H1 (cell line): Measurements from ENCODE around the gene NOC3L. TPM values are rescaled to one million over a fixed set of nuclear protein-coding genes. Genes with fewer than 3 reads are reported as not detected.

Experiments
- ATF3 ChIP-seq: IDR thresholded peaks from 2 replicates; pipeline ENCODE4 v1.6.1; 2011; ENCODE audit warnings: low read depth, mild to moderate bottlenecking, low read length; ENCODE audit not compliant: insufficient read depth
- CHD7 ChIP-seq: fragments of 300-600 bp; sonication (generic); IDR thresholded peaks from 2 replicates; pipeline ENCODE4 v1.7.1; 2012; ENCODE audit warnings: low read length, moderate library complexity, mild to moderate bottlenecking, inconsistent platforms; ENCODE audit not compliant: insufficient replicate concordance
- EGR1 ChIP-seq: IDR thresholded peaks from 2 replicates; pipeline ENCODE4 v1.6.1; 2011; ENCODE audit warnings: low read depth, low read length, borderline replicate concordance
- HDAC6 ChIP-seq: IDR thresholded peaks from one replicate; pipeline ENCODE4 v1.7.1; 2012; ENCODE audit warnings: low read depth, mild to moderate bottlenecking, inconsistent platforms, low read length, moderate library complexity
- RBBP5 ChIP-seq: IDR thresholded peaks from 2 replicates; pipeline ENCODE4 v1.7.1; 2012; ENCODE audit warnings: low read depth, mild to moderate bottlenecking, inconsistent platforms, low read length, moderate library complexity, borderline replicate concordance
- SAP30 ChIP-seq: fragments of 300-600 bp; sonication (generic); IDR thresholded peaks from 2 replicates; pipeline ENCODE4 v1.7.1; 2012; ENCODE audit warnings: low read length, moderate library complexity, mild to moderate bottlenecking, inconsistent platforms; ENCODE audit not compliant: insufficient read depth, insufficient replicate concordance
- SIN3A ChIP-seq, 2 experiments: IDR thresholded peaks in 1 of 2; conservative IDR thresholded peaks in 1 of 2; 2 replicates each; pipeline ENCODE4 v1.6.1; 2011 to 2012; ENCODE audit warnings: low read length in 2 of 2, improper control_type of control experiment in 1 of 2, low read depth in 1 of 2, mild to moderate bottlenecking in 1 of 2
- SIX5 ChIP-seq: IDR thresholded peaks from 2 replicates; pipeline ENCODE4 v1.6.1; 2011; ENCODE audit warnings: mild to moderate bottlenecking, low read depth, low read length
- TAF7 ChIP-seq: optimal IDR thresholded peaks from 2 replicates; pipeline ENCODE3; 2011; ENCODE audit warnings: low read depth, mild to moderate bottlenecking, inconsistent platforms, low read length, moderate library complexity, borderline replicate concordance
- polyA plus RNA-seq, 7 experiments: library from polyadenylated mRNA; depleted of rRNA in 3 of 7; stranded (reverse) in 5 of 7; unstranded in 2 of 7; fragments of >200 nt in 5 of 7; fragments of 200-250 nt in 2 of 7; gene quantifications; 1 replicate in 5 of 7; 2 replicates in 1 of 7; 4 replicates in 1 of 7; pipeline versions ENCODE4 v1.2.1 to v1.2.3, GENCODE V29; 2011 to 2013; ENCODE audit warnings: missing spikeins in 2 of 7, mixed read lengths in 2 of 7
- total RNA-seq: library from RNA; stranded (reverse); fragmentation: NEBNext Ultra II Directional; extraction: Animal tissue kit (Norgen Biotek cat#: 25700); gene quantifications from 2 replicates; pipeline ENCODE4 v1.2.1, GENCODE V29; 2021

The NOC3L gene
- total and polyA plus RNA-seq, 2 of the 8 experiments (the other 6 are each of a cell fraction or from before 2014, with no cell fraction given): 7.1 to 39.1 TPM

GRCh38 chr10:94366382-94366781 is 3.6 kb upstream of the NOC3L start (continued):
- TF ChIP-seq CHD7 (no peak), SAP30 (no peak), SIX5 (no peak), ATF3 (no peak), RBBP5 (no peak), HDAC6 (no peak), TAF7 (no peak), SIN3A (conservative IDR thresholded peaks at IDR 0.05 in 1 of 2, IDR thresholded peaks at IDR 0.05 in 1 of 2; ENCODE audit: low read depth in 1 of 2, low read length in 2 of 2) (no peak), EGR1 (no peak)
